Testis (tissue), 3 donors: ENCODE results near the gene LGR5. TPM values are rescaled to one million over a fixed set of nuclear protein-coding genes. Genes with fewer than 3 reads are reported as not detected.
"Not testable (repeated sequence)": the region's sequence is repeated elsewhere in the genome, so short reads cannot be mapped to it uniquely, and the experiment has no call there.

Source experiments
- DNase-seq: peaks from one replicate; pipeline ENCODE4 v3.0.0-alpha.2; 2019
- H3K27ac ChIP-seq, 2 donors: fragments of 200-600 bp; sonication (generic); one replicate each; pipeline ENCODE4 v1.5.1; 2019
- H3K27me3 ChIP-seq: fragments of 200-600 bp; sonication (generic); one replicate; pipeline ENCODE4 v1.5.1; 2019
- H3K36me3 ChIP-seq: fragments of 200-600 bp; sonication (generic); one replicate; pipeline ENCODE4 v1.5.1; 2017; ENCODE audit warnings: low read depth; ENCODE audit errors: missing control alignments
- H3K4me1 ChIP-seq: fragments of 200-600 bp; sonication (generic); one replicate; pipeline ENCODE4 v1.5.1; 2019
- H3K4me3 ChIP-seq, 2 donors: fragments of 200-600 bp; sonication (generic); one replicate each; pipeline ENCODE4 v1.5.1; 2017 to 2019
- H3K9me3 ChIP-seq: fragments of 200-600 bp; sonication (generic); one replicate; pipeline ENCODE4 v1.5.1; 2017
- POLR2A ChIP-seq: fragments of 450-650 bp; IDR thresholded peaks from one replicate; pipeline ENCODE4 v1.6.1; 2017; ENCODE audit warnings: antibody characterized with exemption, mild to moderate bottlenecking, moderate library complexity
- WGBS, 2 donors: methylation state at CpG; one replicate each; pipeline ENCODE4 v1.1.5; 2018; 5-methylcytosine and 5-hydroxymethylcytosine counted together
- intact Hi-C: fragments of 100-400 bp; cut with DNase I; formaldehyde crosslinking; loops from one replicate; pipeline ENCODE4 v1.15.1; 2023; ENCODE audit warnings: low total_unique reads
- polyA plus RNA-seq: library from polyadenylated mRNA; stranded (reverse); fragments of 350-450 nt; fragmentation: Illumina TruSeq; extraction: RNeasy Lipid Tissue Mini Kit (QIAGEN cat#74804); gene quantifications from one replicate; pipeline ENCODE4 v1.2.3, GENCODE V29; 2014; ENCODE audit warnings: low read depth, low replicate concordance; ENCODE audit not compliant: insufficient read depth
- total RNA-seq, 2 donors: library from RNA; depleted of rRNA; stranded (reverse); fragments of >200 nt; gene quantifications; one replicate each; pipeline ENCODE4 v1.2.3, GENCODE V29; 2016
- TF ChIP-seq, protein P1 (sequence below), 3 experiments: fragments of 450-650 bp in 2 of 3; fragments of 200-600 bp in 1 of 3; sonication (generic) in 1 of 3; IDR thresholded peaks; one replicate each; pipeline ENCODE4 v1.5.1; 2016 to 2019; ENCODE audit warnings: antibody characterized with exemption in 3 of 3, mild to moderate bottlenecking in 2 of 3, moderate library complexity in 1 of 3

Gene LGR5
- total and polyA plus RNA-seq, 3 donors from 2014 or later, result 0.25 to 0.39 (median 0.31) TPM

DNA sequence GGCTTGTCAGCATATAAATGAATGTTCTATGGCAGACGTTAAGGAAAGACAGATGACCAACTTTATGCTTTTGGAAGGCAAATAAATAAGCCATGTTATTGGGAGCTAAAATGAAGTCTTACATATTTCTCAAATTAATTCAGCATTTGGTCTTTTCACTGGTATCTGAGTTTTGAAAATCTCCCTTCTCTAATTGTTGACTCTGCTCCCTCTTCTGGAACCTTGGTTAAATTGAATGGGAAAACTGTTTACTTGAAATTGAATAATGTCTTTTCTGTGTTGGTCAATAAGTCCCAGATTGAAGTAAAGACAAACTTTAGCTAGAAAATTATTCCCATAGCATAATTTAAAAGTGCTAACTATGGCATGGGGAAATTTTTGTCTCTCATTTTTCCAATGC lies 38.7 kb downstream of the LGR5 start:
- no peaks in the 10 kb centered on the region for H3K9me3 ChIP-seq
- TF ChIP-seq, protein P1, sequence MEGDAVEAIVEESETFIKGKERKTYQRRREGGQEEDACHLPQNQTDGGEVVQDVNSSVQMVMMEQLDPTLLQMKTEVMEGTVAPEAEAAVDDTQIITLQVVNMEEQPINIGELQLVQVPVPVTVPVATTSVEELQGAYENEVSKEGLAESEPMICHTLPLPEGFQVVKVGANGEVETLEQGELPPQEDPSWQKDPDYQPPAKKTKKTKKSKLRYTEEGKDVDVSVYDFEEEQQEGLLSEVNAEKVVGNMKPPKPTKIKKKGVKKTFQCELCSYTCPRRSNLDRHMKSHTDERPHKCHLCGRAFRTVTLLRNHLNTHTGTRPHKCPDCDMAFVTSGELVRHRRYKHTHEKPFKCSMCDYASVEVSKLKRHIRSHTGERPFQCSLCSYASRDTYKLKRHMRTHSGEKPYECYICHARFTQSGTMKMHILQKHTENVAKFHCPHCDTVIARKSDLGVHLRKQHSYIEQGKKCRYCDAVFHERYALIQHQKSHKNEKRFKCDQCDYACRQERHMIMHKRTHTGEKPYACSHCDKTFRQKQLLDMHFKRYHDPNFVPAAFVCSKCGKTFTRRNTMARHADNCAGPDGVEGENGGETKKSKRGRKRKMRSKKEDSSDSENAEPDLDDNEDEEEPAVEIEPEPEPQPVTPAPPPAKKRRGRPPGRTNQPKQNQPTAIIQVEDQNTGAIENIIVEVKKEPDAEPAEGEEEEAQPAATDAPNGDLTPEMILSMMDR (IDR thresholded peaks at IDR 0.05), result no peak
- TF ChIP-seq POLR2A, result no peak
- H3K27me3 ChIP-seq, result no peaks in the 10 kb centered on the region
- no peak overlapping the region for H3K4me3 ChIP-seq
- no peak overlapping the region for H3K27ac ChIP-seq
- H3K4me1 ChIP-seq, result no peaks in the 10 kb centered on the region
- intact Hi-C loops, result no loop called here
- 57 to 67% methylated on average over 1 of the region's 1 CpG for WGBS, 2 donors
- DNase-seq, result no peak
- no peaks in the 10 kb centered on the region for H3K36me3 ChIP-seq

DNA sequence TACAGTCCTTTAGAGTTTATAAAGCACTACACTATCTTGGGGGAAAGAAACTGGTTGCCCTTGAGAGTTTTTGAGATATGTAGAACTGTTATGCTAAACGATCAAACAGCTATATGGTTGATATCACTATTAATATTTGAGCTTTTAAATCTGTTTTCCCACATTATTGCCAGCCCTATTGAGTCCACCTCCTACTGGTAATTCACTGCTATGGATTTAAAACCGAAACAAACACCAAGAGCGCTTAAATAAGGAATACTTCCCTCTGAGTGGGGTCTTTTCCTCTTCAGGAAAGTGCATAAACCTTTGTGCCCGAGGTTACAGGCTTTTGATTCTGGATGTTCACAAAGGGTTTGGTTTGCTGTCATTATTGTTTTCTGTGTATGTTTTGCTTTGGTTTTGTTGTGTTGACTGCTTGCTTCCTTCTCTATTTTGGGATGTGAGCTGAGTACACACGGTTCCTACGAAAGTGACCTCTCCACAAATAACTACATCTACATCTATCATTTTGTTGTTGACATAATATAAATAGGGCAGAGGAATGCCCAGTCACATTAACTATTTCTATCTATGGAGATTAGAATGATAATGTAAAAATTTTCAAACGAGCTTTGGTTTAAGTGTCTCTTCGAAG lies 44.8 kb downstream of the LGR5 start:
- WGBS, 2 donors, result 59 to 68% methylated on average over 8 of the region's 8 CpGs
- Histone ChIP-seq H3K9me3 (no peaks in the 10 kb centered on the region), H3K36me3 (no peaks in the 10 kb centered on the region), H3K4me1 (no peaks in the 10 kb centered on the region), H3K27ac (no peak overlapping the region), H3K4me3 (no peak overlapping the region), H3K27me3 (no peaks in the 10 kb centered on the region)
- TF ChIP-seq, protein P1 (IDR thresholded peaks at IDR 0.05), result no peak
- TF ChIP-seq POLR2A, result no peak
- intact Hi-C loops, result no loop called here
- no peak for DNase-seq

- H3K4me3 ChIP-seq, H3K27ac ChIP-seq, DNase-seq, intact Hi-C loops, H3K9me3 ChIP-seq, H3K27me3 ChIP-seq, H3K36me3 ChIP-seq, H3K4me1 ChIP-seq: not testable (repeated sequence)
- WGBS, 2 donors, result 59 to 92% methylated on average over 2 of the region's 2 CpGs
Measured at GRCh38 chr12:71490844-71491243, 51.2 kb downstream of the LGR5 start.

DNA sequence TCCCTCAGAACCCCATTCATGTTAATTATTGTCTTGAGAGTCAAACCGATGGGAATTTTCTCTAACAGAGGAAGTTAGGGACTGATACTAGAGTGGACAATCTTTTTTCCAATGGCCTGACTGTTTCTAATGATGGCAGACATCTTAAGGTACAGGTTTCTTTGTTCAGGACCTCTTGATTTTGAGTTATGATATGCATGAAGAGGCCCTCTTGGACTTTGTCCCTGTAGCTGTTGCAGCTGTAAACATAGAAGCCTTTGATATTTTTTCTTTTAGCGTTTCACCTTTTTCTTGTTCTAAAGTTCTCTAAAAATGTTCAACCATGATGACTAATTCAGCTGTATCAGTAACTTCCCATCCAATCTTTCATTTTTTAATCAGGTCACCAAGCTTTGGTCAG lies 53.0 kb downstream of the LGR5 start:
- no peak for TF ChIP-seq POLR2A
- TF ChIP-seq, protein P1 (IDR thresholded peaks at IDR 0.05), result no peak
- intact Hi-C loops, result no loop called here
- Histone ChIP-seq H3K27ac (no peak overlapping the region), H3K9me3 (no peaks in the 10 kb centered on the region), H3K4me1 (no peaks in the 10 kb centered on the region), H3K4me3 (no peak overlapping the region), H3K27me3 (no peaks in the 10 kb centered on the region), H3K36me3 (no peaks in the 10 kb centered on the region)
- WGBS, 2 donors, result 86 to 87% methylated on average over 2 of the region's 2 CpGs
- DNase-seq, result no peak

DNA sequence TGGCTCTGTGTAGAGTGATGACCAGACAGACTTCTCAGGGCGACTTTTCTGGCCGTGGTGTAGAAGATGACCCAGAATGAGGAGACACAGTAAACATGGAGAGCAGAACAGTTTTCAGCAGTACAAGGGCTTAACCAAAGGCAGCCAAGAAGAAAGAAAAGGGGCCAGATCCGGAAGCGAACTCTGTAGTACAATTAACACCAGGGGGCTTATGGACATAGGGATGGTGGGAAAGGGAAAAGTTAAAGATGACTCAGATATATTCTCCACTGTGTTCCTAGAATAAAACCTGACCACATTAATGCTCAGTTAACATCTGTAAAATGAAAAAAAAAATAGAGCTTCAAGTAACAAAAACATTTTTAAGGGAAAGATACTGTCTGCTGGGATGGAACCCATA lies 60.2 kb downstream of the LGR5 start:
- TF ChIP-seq, protein P1 (IDR thresholded peaks at IDR 0.05), result no peak
- TF ChIP-seq POLR2A, result no peak
- Histone ChIP-seq H3K36me3 (no peaks in the 10 kb centered on the region), H3K9me3 (no peaks in the 10 kb centered on the region), H3K27ac (no peak overlapping the region), H3K4me3 (no peak overlapping the region), H3K4me1 (no peaks in the 10 kb centered on the region), H3K27me3 (no peaks in the 10 kb centered on the region)
- 94 to 97% methylated on average over 4 of the region's 4 CpGs for WGBS, 2 donors
- intact Hi-C loops, result no loop called here
- no peak for DNase-seq
